ENCODE data around the gene LRRC1.

- TF ChIP-seq POLR2A (IDR thresholded peaks at IDR 0.05) (no peak), POLR2AphosphoS5 (IDR thresholded peaks at IDR 0.05) (no peak), EP300 (IDR thresholded peaks at IDR 0.05; ENCODE audit: low read depth) (no peak)
- TF ChIP-seq, protein P1, sequence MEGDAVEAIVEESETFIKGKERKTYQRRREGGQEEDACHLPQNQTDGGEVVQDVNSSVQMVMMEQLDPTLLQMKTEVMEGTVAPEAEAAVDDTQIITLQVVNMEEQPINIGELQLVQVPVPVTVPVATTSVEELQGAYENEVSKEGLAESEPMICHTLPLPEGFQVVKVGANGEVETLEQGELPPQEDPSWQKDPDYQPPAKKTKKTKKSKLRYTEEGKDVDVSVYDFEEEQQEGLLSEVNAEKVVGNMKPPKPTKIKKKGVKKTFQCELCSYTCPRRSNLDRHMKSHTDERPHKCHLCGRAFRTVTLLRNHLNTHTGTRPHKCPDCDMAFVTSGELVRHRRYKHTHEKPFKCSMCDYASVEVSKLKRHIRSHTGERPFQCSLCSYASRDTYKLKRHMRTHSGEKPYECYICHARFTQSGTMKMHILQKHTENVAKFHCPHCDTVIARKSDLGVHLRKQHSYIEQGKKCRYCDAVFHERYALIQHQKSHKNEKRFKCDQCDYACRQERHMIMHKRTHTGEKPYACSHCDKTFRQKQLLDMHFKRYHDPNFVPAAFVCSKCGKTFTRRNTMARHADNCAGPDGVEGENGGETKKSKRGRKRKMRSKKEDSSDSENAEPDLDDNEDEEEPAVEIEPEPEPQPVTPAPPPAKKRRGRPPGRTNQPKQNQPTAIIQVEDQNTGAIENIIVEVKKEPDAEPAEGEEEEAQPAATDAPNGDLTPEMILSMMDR (IDR thresholded peaks at IDR 0.05): no peak
Observed at GRCh38 chr6:53850527-53850926, 55.7 kb downstream of the LRRC1 start.
